Measurements from ENCODE around the gene PRPF6.

DNA sequence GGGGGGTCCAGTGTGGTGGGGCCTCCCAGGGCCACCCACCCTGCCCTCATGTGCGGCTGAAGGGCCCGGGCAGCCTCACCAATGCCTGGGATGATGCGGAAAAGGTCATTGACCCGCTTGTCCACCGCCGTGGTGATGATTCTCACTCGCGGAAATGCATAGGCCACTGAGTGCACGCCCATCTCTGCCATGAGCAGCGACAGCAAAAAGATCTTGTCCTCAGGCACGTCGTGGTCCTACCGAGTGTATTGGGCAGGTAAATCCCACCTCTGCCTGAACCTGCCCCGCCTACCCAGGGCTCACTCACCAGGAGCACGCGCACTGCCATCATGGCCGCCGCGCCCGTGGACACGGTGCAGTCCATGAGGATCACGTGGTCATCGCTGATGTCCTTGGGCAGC lies 40.9 kb upstream of the PRPF6 start:
- TF ChIP-seq, protein P1, sequence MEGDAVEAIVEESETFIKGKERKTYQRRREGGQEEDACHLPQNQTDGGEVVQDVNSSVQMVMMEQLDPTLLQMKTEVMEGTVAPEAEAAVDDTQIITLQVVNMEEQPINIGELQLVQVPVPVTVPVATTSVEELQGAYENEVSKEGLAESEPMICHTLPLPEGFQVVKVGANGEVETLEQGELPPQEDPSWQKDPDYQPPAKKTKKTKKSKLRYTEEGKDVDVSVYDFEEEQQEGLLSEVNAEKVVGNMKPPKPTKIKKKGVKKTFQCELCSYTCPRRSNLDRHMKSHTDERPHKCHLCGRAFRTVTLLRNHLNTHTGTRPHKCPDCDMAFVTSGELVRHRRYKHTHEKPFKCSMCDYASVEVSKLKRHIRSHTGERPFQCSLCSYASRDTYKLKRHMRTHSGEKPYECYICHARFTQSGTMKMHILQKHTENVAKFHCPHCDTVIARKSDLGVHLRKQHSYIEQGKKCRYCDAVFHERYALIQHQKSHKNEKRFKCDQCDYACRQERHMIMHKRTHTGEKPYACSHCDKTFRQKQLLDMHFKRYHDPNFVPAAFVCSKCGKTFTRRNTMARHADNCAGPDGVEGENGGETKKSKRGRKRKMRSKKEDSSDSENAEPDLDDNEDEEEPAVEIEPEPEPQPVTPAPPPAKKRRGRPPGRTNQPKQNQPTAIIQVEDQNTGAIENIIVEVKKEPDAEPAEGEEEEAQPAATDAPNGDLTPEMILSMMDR (conservative IDR thresholded peaks at IDR 0.05; ENCODE audit: low read length) = no peak
- TF ChIP-seq EZH2phosphoT487 (IDR thresholded peaks at IDR 0.05; ENCODE audit: borderline replicate concordance) = no peak

Data from Loucy (cell line).